Activated CD4-positive, alpha-beta T cell treated with anti-CD3 and anti-CD28 coated beads, Interleukin-2, amount 50 U/mL, for 1 hour (primary cell): Measurements from ENCODE around the gene HOXB6.

Source experiments
- DNase-seq: peaks from one replicate; pipeline ENCODE4 v3.0.0-alpha.2; 2020

HOXB6 gene

GRCh38 chr17:48604770-48605329, at the start of gene HOXB6:
HOXB6 (minus strand) TSS chr17:48604986; CDS start chr17:48598150, 6,836 bp downstream.
- no peak for DNase-seq

GRCh38 chr17:48649741-48650140, 45.0 kb upstream of the HOXB6 start:
- no peak for DNase-seq

GRCh38 chr17:48647963-48648245, 43.1 kb upstream of the HOXB6 start:
- DNase-seq: no peak

GRCh38 chr17:48647103-48647962, 42.5 kb upstream of the HOXB6 start:
- DNase-seq: no peak

GRCh38 chr17:48646183-48647102, 41.7 kb upstream of the HOXB6 start:
- peak; percentile 23 for DNase-seq

GRCh38 chr17:48645639-48646182, 40.9 kb upstream of the HOXB6 start:
- DNase-seq: no peak

GRCh38 chr17:48644910-48645557, 40.2 kb upstream of the HOXB6 start:
- DNase-seq: no peak

GRCh38 chr17:48644159-48644558, 39.4 kb upstream of the HOXB6 start:
- no peak for DNase-seq

- no peak for DNase-seq
These were observed 38.9 kb upstream of the HOXB6 start for GRCh38 chr17:48643697-48644012.

GRCh38 chr17:48642843-48643696, 38.3 kb upstream of the HOXB6 start:
- no peak for DNase-seq

GRCh38 chr17:48642059-48642842, 37.5 kb upstream of the HOXB6 start:
- DNase-seq: no peak

GRCh38 chr17:48641541-48642058, 36.8 kb upstream of the HOXB6 start:
- DNase-seq: no peak

GRCh38 chr17:48640858-48641180, 36.0 kb upstream of the HOXB6 start:
- no peak for DNase-seq

- DNase-seq: no peak
These were observed 35.4 kb upstream of the HOXB6 start for GRCh38 chr17:48639982-48640857.

- no peak for DNase-seq
These were observed 34.4 kb upstream of the HOXB6 start for GRCh38 chr17:48639136-48639535.

- DNase-seq: no peak
These were observed 32.8 kb upstream of the HOXB6 start for GRCh38 chr17:48637323-48638260.

- peak; percentile 68 for DNase-seq
These were observed 31.6 kb upstream of the HOXB6 start for GRCh38 chr17:48636177-48637018.
